AG04449 (cell line): ENCODE results near the gene LGALS3BP.
"Not testable (repeated sequence)": the region's sequence is repeated elsewhere in the genome, so short reads cannot be mapped to it uniquely, and the experiment has no call there.

Experiments
- CTCF ChIA-PET: fragments of 350-600 bp; formaldehyde crosslinking; extraction: SDS; loops from one replicate; lab custom pipeline; 2021; ENCODE audit warnings: antibody characterized with exemption; lab: Yijun Ruan, JAX
- POLR2A ChIA-PET: fragments of 400-600, 350-600 bp; formaldehyde crosslinking; extraction: SDS; loops from one replicate; lab custom pipeline; 2020; ENCODE audit warnings: antibody characterized with exemption, inconsistent platforms; lab: Yijun Ruan, JAX
- DNase-seq: peaks from one replicate; pipeline ENCODE4 v3.0.0-alpha.2; 2010; ENCODE audit warnings: low read depth, low spot score
- H3K4me3 ChIP-seq: 2 replicates; pipeline ENCODE4 v1.5.1; 2011; ENCODE audit warnings: low read depth, mild to moderate bottlenecking, control low read depth, low read length
- TF ChIP-seq, protein P1 (sequence below): IDR thresholded peaks from one replicate; pipeline ENCODE4 v1.5.1; 2011; ENCODE audit warnings: mild to moderate bottlenecking, moderate library complexity, low read length, control low read depth, inconsistent platforms; ENCODE audit not compliant: insufficient read depth; ENCODE audit errors: missing control alignments

The LGALS3BP gene

GRCh38 chr17:78950870-78951269, 28.9 kb downstream of the LGALS3BP start:
- no peak for DNase-seq
- POLR2A ChIA-PET: no interaction called here
- TF ChIP-seq, protein P1, sequence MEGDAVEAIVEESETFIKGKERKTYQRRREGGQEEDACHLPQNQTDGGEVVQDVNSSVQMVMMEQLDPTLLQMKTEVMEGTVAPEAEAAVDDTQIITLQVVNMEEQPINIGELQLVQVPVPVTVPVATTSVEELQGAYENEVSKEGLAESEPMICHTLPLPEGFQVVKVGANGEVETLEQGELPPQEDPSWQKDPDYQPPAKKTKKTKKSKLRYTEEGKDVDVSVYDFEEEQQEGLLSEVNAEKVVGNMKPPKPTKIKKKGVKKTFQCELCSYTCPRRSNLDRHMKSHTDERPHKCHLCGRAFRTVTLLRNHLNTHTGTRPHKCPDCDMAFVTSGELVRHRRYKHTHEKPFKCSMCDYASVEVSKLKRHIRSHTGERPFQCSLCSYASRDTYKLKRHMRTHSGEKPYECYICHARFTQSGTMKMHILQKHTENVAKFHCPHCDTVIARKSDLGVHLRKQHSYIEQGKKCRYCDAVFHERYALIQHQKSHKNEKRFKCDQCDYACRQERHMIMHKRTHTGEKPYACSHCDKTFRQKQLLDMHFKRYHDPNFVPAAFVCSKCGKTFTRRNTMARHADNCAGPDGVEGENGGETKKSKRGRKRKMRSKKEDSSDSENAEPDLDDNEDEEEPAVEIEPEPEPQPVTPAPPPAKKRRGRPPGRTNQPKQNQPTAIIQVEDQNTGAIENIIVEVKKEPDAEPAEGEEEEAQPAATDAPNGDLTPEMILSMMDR: no peak

GRCh38 chr17:78947235-78948149, 32.2 kb downstream of the LGALS3BP start:
- H3K4me3 ChIP-seq: no peak overlapping the region
- ChIA-PET CTCF (interaction anchor here (0.7 to 5.0 kb wide), 3 partner anchors 19 to 24 kb away, joined by 3 to 25 read pairs (median 6); no protein-coding TSS in a partner anchor), POLR2A (no interaction called here)
- no peak for DNase-seq
- TF ChIP-seq, protein P1: no peak

More at GRCh38 chr17:78950870-78951269, 28.9 kb downstream of the LGALS3BP start:
- H3K4me3 ChIP-seq: no peak overlapping the region
- CTCF ChIA-PET: interaction anchor here (1.0 to 6.4 kb wide), 3 partner anchors 13 to 85 kb away, joined by 3 to 41 read pairs (median 5); no protein-coding TSS in a partner anchor

DNA sequence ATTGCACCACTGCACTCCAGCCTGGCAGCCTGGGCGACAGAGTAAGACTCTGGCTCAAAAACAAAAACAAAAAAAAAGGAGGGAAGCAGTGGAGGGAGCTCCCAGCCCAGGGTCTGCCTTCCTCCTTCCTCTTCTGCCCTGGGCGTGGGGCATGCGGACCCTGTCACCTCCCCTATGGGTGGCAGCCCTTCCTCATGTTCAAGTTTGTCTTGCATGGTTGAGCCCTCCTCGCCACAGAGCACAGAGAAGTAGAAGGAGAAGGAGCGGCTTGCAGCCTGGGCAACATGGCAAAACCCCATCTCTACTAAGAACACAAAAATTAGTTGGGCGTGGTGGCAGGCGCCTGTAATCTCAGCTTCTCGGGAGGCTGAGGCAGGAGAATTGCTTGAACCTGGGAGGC, 33.1 kb downstream of the LGALS3BP start:
- POLR2A ChIA-PET: no interaction called here
- no peak for DNase-seq
- H3K4me3 ChIP-seq: no peak overlapping the region
- CTCF ChIA-PET: interaction anchor here (0.7 to 5.0 kb wide), 2 partner anchors 20 to 25 kb away, joined by 3 to 25 read pairs; no protein-coding TSS in a partner anchor
- TF ChIP-seq, protein P1: no peak

GRCh38 chr17:78946131-78946530, 33.6 kb downstream of the LGALS3BP start:
- H3K4me3 ChIP-seq: no peak overlapping the region
- TF ChIP-seq, protein P1: no peak
- no peak for DNase-seq
- ChIA-PET POLR2A (no interaction called here), CTCF (interaction anchor here (5.0 kb wide), 1 partner anchor 25 kb away, joined by 25 read pairs; no protein-coding TSS in a partner anchor)

- H3K4me3 ChIP-seq, POLR2A ChIA-PET, DNase-seq: not testable (repeated sequence)
- CTCF ChIA-PET: interaction anchor here (1.1 to 5.0 kb wide), 2 partner anchors 26 to 80 kb away, joined by 3 to 25 read pairs; no protein-coding TSS in a partner anchor
These were observed 34.3 kb downstream of the LGALS3BP start for GRCh38 chr17:78945455-78945854.

GRCh38 chr17:78944956-78945355, 34.8 kb downstream of the LGALS3BP start:
- POLR2A ChIA-PET: no interaction called here
- CTCF ChIA-PET: interaction anchor here (1.1 to 5.0 kb wide), 2 partner anchors 26 to 79 kb away, joined by 3 to 25 read pairs; no protein-coding TSS in a partner anchor
- TF ChIP-seq, protein P1: no peak
- H3K4me3 ChIP-seq: no peak overlapping the region
- DNase-seq: no peak
